NK-92 treated with Interleukin-12 subunit alpha and Interleukin-12 subunit beta, amount 100 ng/mL, for 24 hours (cell line): ENCODE measurements around the gene CDH4.
"Not testable (repeated sequence)": the region's sequence is repeated elsewhere in the genome, so short reads cannot be mapped to it uniquely, and the experiment has no call there.

ENCODE experiments used
- DNase-seq: peaks from one replicate; lab custom pipeline; 2025; lab: John Stamatoyannopoulos, UW

CDH4 gene

DNA sequence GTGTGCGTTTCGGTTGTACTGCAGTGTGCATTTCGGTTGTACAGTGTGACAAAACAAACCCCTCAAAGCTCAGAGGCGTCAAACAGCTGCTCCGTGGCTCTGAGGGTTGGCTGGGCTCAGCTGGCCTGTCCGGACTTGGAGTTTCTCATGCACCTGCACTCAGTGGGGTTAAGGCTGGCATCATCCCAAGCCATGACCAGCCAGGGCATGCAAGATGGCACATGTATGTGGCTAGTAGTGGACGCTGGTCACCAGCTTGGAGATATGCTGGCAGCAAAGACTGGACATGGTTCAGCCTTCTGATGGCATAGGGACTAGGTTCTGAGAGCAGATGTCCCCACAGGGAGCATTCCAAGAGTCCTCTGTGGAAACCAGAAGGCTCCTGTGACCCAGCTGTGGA lies 187.2 kb downstream of the CDH4 start:
- no peak for DNase-seq

DNA sequence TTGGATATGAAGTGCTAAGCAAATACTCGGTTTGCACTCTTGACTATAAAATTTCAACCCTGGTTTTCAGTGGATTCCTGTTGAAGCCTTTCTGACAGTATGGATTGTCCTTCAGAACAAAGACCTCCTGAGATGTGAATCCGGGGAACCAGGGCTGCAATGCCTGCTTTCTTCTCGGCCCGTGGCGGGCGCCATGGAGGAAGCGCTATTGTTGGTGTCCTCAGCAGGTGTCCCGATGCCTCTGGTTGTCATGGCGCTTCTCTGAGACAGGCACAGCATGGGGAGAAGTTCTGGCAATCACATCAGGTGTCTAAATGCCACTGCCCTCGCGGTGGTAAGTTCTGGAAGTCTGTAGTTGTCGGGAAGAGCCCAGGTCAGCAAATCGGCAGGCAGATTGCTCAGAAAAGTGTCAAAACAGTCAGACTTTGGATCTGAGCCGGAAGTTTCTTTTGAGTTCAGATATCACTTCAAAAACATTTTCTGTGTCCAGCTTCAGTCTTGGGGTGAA lies 188.5 kb downstream of the CDH4 start:
- DNase-seq, result no peak

DNA sequence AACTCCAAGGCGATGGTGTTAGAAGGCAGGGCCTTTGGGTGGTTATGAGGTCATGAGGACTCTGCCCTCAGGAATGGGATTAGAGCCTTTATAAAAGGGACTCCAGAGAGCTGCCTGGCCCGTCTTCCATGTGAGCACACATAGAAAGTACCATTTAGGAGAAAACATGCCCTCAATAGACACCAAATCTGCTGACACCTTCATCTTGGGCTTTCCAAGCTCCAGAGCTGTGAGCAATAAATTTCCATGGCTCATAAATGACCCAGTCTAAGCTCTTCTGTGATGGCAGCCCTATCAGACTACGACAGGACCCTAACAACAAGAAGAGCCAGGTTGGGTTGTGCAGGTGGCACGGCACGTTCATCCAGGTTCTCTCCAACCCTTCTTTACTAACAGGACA lies 189.5 kb downstream of the CDH4 start:
- no peak for DNase-seq

DNA sequence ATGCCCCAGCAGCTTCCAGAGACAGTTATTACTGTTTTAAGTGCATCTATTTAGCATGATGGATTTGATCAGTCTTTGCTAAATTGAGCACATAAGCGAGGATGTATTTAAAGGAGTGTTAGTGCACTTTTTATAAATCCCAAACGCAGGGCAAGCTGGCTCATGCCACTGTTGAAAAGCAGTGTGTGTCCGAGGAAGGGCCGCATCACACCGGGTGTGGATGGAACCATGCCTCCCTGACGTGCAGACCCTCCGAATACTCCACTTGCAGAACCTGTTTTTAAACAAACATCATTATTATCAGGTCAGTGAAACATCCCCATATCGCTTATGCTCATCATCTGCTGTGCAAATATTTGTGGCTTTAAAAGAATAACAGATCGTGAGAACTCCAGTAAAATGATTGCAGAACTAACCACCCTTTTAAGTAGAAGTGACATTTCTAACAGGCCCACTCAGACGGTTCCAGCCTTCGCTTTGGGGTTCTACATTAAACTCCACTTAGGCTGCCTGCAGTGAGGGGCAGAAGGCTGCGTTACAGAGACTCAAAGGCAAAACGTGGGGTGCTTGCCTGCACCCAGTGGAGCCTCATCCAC lies 190.1 kb downstream of the CDH4 start:
- DNase-seq, result no peak

GRCh38 chr20:61442718-61443117 lies 190.7 kb downstream of the CDH4 start:
- no peak for DNase-seq

DNA sequence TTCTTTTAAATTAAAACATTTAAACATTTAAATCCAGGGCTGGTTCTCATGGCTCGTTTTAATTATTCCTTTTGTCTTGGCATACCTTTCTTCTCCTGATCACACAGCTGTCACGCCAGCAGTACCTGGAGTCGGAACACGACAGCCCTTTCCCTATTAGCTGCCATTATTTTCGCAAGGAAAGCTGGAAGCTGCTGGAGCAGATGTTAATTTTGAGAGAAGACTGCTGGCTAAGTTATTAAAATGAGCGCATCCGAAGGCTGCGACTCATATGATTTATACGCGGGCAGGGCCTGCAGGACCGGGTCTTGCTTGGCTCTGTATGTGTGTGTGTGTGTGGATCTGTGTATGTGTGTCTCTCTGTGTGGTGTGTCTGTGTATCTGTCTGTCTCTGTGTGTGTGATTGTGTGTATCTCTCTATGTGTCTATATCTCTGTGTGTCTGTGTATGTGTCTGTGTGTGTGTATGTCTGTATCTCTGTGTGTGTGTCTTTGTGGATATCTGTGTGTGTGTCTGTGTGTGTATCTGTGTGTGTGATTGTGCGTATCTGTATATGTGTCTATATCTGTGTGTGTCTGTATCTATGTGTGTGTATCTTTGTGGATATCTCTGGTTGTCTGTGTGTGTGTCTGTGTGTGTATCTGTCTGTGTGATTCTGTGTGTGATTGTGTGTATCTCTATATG lies 191.5 kb downstream of the CDH4 start:
- no peak for DNase-seq

- no peak for DNase-seq
Observed at GRCh38 chr20:61444637-61445036, 192.6 kb downstream of the CDH4 start.

- no peak for DNase-seq
Observed at GRCh38 chr20:61445138-61445537, 193.1 kb downstream of the CDH4 start.

DNA sequence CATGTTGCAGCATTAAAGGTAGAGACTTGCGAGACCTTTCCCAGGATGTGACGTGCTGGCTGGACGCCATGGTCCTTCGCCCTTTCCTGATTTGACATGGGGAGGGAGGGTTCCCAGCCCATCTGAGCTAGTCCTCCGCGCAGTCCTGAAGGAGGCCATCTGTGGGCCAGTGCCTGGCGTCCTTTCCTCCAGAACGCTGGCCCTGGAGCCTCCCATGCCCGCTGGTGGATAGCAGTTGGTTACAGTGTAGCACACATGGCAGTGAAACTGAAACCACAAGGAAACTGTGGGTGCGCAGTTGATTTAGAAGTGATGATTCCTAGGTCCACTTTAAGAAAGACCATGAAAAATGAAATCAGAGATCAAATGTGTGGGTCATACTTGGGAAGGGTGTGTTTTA lies 193.7 kb downstream of the CDH4 start:
- no peak for DNase-seq

- no peak for DNase-seq
Observed at GRCh38 chr20:61447952-61448351, 195.9 kb downstream of the CDH4 start.

- no peak for DNase-seq
Observed at GRCh38 chr20:61448386-61448785, 196.3 kb downstream of the CDH4 start.

DNA sequence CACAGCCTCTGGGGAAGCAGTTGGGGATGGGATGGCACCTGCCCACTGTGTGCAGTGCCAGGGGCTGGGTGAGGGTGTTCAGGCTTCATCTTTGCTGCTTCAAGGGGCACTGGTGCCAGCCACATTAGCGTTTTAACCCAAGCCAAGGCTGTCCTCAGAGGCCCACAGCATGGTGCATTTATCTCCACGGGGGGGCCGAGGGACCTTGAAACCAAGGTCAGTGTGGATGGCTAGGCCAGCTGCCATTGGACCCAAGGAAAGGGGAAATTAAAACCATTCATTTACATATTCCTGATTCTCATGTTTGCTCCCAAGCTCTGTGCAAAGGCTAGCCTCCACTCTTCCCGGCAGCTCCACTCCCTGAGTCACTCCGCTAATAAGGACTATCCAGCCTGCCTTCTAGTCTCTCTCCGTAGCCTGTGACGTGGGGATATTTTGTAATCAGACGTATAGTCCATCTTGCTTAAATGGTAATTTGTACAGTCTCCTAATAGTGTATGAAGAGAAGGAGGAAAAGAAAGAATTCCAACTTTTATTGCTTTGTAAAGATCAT lies 197.1 kb downstream of the CDH4 start:
- no peak for DNase-seq

DNA sequence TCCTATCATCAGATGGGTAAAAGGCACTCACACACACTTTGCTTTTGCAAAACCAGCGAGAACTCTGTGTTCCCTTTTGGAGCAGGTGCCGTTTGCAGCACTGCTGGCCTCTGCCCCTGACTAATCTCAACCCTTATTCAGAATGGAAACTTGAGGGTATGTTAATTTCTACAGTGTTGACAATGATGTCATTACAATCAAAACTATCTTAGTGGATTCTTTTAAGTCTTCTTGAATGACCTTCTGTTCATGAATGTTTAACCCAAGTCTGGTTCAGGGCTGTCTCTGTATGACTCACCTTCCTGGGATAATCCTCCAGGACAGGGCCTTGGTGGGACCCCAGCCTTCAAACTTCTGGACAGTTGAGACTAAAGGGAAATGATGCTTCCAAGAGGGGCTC lies 197.9 kb downstream of the CDH4 start:
- no peak for DNase-seq

- DNase-seq, result no peak
Observed at GRCh38 chr20:61450549-61450948, 198.5 kb downstream of the CDH4 start.

- DNase-seq, result no peak
Observed at GRCh38 chr20:61451009-61451408, 198.9 kb downstream of the CDH4 start.

DNA sequence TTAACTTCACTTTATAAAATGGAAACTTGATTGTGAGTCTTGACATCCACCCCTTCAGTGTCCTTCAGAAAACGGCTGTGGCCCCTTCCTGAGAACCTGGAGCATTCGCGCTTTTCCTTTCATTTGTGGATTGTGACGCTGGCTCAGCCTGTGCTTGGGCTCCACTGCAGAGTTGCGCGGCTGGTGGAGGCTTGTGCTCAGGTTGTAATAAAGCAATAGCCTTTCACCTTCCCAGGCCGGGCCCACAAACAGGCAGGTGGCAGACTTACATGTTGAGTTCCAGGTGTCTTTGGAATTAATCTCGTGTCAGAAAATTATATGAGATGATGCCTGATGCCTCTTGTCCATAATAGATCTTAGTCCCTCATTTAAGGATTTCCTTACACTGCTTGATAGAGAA lies 199.9 kb downstream of the CDH4 start:
- no peak for DNase-seq

- no peak for DNase-seq
Observed at GRCh38 chr20:61453219-61453618, 201.2 kb downstream of the CDH4 start.

DNA sequence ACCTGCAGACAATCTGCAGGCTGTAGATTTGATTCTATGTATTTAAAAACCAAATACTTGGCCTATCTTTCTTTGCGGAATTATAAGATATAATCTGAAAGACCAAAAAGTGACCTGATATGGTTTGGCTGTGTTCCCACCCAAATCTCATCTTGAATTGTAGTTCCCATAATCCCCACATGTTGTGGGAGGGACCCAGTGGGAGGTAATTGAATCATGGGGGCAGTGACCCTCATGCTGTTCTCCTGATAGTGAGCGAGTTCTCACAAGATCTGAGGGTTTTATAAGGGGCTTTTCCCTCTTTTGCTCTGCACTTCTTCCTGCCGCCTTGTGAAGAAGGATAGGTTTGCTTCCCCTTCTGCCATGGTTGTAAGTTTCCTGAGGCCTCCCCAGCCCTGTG lies 201.6 kb downstream of the CDH4 start:
- DNase-seq, result not testable (repeated sequence)

DNA sequence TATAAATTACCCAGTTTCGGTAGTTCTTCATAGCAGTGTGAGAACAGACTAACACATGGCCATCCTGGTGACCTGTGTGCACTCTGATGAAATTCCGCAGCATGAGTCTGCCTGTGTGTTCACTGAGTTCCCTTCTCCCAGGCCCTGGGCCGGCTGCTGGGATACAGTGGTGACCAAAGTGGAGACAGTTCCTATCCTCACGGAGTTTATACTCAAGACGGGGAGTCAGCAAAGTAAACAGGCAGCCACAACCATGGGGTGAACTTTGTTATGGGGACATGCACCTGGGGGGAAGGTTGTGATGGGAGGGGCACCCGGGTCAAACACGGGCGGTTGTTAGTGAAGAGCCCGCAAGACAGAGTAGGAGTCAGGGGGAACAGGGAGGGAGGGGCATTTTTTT lies 202.0 kb downstream of the CDH4 start:
- no peak for DNase-seq

DNA sequence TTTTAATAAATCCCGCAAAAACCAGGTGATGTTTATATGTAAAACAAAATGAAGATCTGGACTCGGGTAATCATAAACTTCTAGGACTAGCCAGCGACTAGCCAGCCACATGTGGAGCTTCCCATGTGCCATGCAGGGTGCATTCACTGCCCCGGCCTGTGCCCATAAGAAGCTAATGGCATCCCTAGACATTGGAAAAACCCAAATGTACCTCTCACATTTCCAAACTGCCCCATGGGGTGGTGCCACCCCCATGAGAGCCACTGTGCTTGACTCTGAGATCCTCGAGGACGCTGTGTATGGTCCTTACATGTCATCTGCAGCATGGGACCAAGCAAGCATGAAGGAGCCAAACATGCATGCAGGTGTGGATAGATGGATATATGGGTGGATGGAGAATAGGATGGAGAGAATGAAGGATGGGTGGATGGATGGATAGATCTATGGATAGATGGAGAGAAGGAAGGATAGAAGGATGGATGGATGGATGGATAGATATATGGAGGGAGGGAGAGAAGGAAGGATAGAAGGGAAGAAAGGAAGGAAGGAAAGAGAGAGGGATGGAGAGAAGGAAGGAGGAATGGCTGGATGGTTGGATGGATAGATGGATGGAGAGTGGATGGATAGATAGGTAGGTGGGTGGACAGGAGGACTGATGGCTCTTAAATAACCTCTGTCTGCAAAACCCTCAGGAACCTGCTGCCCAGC lies 203.6 kb downstream of the CDH4 start:
- no peak for DNase-seq

GRCh38 chr20:61457725-61458124 lies 205.7 kb downstream of the CDH4 start:
- DNase-seq, result no peak

- no peak for DNase-seq
Observed at GRCh38 chr20:61458146-61458746, 206.2 kb downstream of the CDH4 start.

DNA sequence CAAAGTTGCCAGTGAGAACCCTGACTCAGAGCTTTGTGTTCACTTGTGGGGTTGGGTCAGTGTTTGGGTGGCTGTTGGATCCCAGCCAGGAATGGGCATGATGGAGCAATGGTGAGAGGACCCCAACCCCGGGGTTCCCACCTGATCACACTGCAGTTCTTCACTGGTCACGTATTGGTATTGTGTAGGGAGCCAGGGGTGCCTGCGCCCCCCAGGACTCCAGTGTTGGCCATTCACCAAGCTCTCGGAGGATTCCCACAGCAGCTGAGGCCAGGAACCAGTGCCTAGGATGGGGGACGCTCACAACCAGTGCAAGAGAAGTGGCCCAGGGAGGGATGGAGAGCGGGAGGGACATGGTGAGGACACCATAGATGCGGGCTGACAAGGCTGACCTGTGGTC lies 207.2 kb downstream of the CDH4 start:
- no peak for DNase-seq
